Liver (tissue), 9 donors: ENCODE data around the gene CRPPA. TPM values are rescaled to one million over a fixed set of nuclear protein-coding genes. Genes with fewer than 3 reads are reported as not detected.
"Not testable (repeated sequence)": the region's sequence is repeated elsewhere in the genome, so short reads cannot be mapped to it uniquely, and the experiment has no call there.

Source experiments
- DNase-seq: peaks from one replicate; pipeline ENCODE4 v3.0.0-alpha.2; 2017; ENCODE audit warnings: low spot score
- H3K27ac ChIP-seq, 2 donors: one replicate each; pipeline ENCODE4 v1.7.0; 2013; ENCODE audit warnings: inconsistent platforms in 2 of 2, low read length in 2 of 2, control low read depth in 1 of 2, low read depth in 1 of 2, mild to moderate bottlenecking in 1 of 2
- H3K27me3 ChIP-seq, 4 donors: one replicate each; pipeline versions ENCODE4 v1.6.1 to v1.7.0; 2013; ENCODE audit warnings: low read length in 3 of 4, inconsistent platforms in 1 of 4, mild to moderate bottlenecking in 1 of 4, moderate library complexity in 1 of 4; ENCODE audit not compliant: control insufficient read depth in 4 of 4, insufficient read depth in 4 of 4
- H3K36me3 ChIP-seq, 4 donors: one replicate each; pipeline versions ENCODE4 v1.6.1 to v1.7.0; 2013; ENCODE audit warnings: low read length in 3 of 4, mild to moderate bottlenecking in 3 of 4, low read depth in 1 of 4, moderate library complexity in 1 of 4; ENCODE audit not compliant: control insufficient read depth in 4 of 4, insufficient read depth in 3 of 4
- H3K4me1 ChIP-seq, 4 donors: one replicate each; pipeline versions ENCODE4 v1.6.1 to v1.7.0; 2013; ENCODE audit warnings: low read length in 3 of 4, mild to moderate bottlenecking in 3 of 4, moderate library complexity in 1 of 4; ENCODE audit not compliant: control insufficient read depth in 4 of 4, insufficient read depth in 4 of 4
- H3K4me3 ChIP-seq, 3 donors: one replicate each; pipeline versions ENCODE4 v1.6.1 to v1.7.0; 2013; ENCODE audit warnings: low read length in 3 of 3, control low read depth in 1 of 3, low read depth in 1 of 3, mild to moderate bottlenecking in 1 of 3
- H3K9ac ChIP-seq, 2 donors: one replicate each; pipeline ENCODE4 v1.7.0; 2013; ENCODE audit warnings: low read length in 2 of 2, mild to moderate bottlenecking in 2 of 2, moderate library complexity in 2 of 2, control low read depth in 1 of 2, low read depth in 1 of 2
- H3K9me3 ChIP-seq, 4 donors: one replicate each; pipeline versions ENCODE4 v1.6.1 to v1.7.0; 2013; ENCODE audit warnings: low read length in 3 of 4; ENCODE audit not compliant: control insufficient read depth in 4 of 4
- CTCF ChIP-seq: fragments of 150-350 bp; IDR thresholded peaks from 2 replicates; pipeline ENCODE4 v1.5.1; 2017; ENCODE audit warnings: improper control_type of control experiment, low read depth, low read length; ENCODE audit not compliant: missing input control
- EGR1 ChIP-seq, 2 donors: IDR thresholded peaks; 2 replicates each; pipeline ENCODE4 v1.6.1; 2016 to 2018; ENCODE audit warnings: antibody characterized with exemption in 2 of 2, low read depth in 2 of 2
- FOXA1 ChIP-seq: IDR thresholded peaks from 2 replicates; pipeline ENCODE4 v1.6.1; 2016; ENCODE audit warnings: antibody characterized with exemption
- FOXA2 ChIP-seq: IDR thresholded peaks from 2 replicates; pipeline ENCODE4 v1.6.1; 2016; ENCODE audit warnings: antibody characterized with exemption
- GABPA ChIP-seq, 2 donors: IDR thresholded peaks in 1 of 2; conservative IDR thresholded peaks in 1 of 2; 2 replicates each; pipeline ENCODE4 v1.6.1; 2016; ENCODE audit warnings: antibody characterized with exemption in 2 of 2, mild to moderate bottlenecking in 1 of 2, moderate library complexity in 1 of 2
- HNF4A ChIP-seq, 2 donors: conservative IDR thresholded peaks; 2 replicates each; pipeline ENCODE4 v1.6.1; 2016; ENCODE audit warnings: antibody characterized with exemption in 2 of 2, mild to moderate bottlenecking in 2 of 2
- HNF4G ChIP-seq: IDR thresholded peaks from 2 replicates; pipeline ENCODE4 v1.6.1; 2016; ENCODE audit warnings: antibody characterized with exemption
- JUND ChIP-seq, 2 donors: IDR thresholded peaks; 2 replicates each; pipeline ENCODE4 v1.6.1; 2016; ENCODE audit warnings: antibody characterized with exemption in 2 of 2
- NR2F2 ChIP-seq: IDR thresholded peaks from 2 replicates; pipeline ENCODE4 v1.6.1; 2016; ENCODE audit warnings: antibody characterized with exemption
- RAD21 ChIP-seq, 2 donors: IDR thresholded peaks; 2 replicates each; pipeline ENCODE4 v1.6.1; 2016; ENCODE audit warnings: antibody characterized with exemption in 2 of 2, mild to moderate bottlenecking in 2 of 2
- RXRA ChIP-seq, 2 donors: IDR thresholded peaks; 2 replicates each; pipeline ENCODE4 v1.6.1; 2017 to 2018; ENCODE audit warnings: antibody characterized with exemption in 2 of 2, mild to moderate bottlenecking in 1 of 2
- SP1 ChIP-seq: IDR thresholded peaks from 2 replicates; pipeline ENCODE4 v1.6.1; 2018; ENCODE audit warnings: antibody characterized with exemption, mild to moderate bottlenecking
- TAF1 ChIP-seq: conservative IDR thresholded peaks from 2 replicates; pipeline ENCODE4 v1.6.1; 2016; ENCODE audit warnings: antibody characterized with exemption, mild to moderate bottlenecking
- YY1 ChIP-seq: IDR thresholded peaks from 2 replicates; pipeline ENCODE4 v1.6.1; 2016; ENCODE audit warnings: antibody characterized with exemption, mild to moderate bottlenecking
- ZBTB33 ChIP-seq: IDR thresholded peaks from 2 replicates; pipeline ENCODE4 v1.6.1; 2016; ENCODE audit warnings: antibody characterized with exemption
- WGBS: extraction: QIAGEN DNeasy Blood & Tissue Kit; methylation state at CpG from one replicate; pipeline ENCODE4 v1.1.7; 2013; 5-methylcytosine and 5-hydroxymethylcytosine counted together
- polyA plus RNA-seq, 2 donors: library from polyadenylated mRNA; stranded (reverse) in 1 of 2; unstranded in 1 of 2; fragments of 200-250 nt in 1 of 2; fragments of >200 nt in 1 of 2; fragmentation: Nextera tagmentation in 1 of 2; extraction: Ambion mirVana in 1 of 2; gene quantifications; one replicate each; pipeline versions ENCODE4 v1.2.1 to v1.2.3, GENCODE V29; 2013 to 2015
- total RNA-seq, 2 donors: library from RNA; depleted of rRNA; stranded (reverse); fragments of >200 nt; gene quantifications; one replicate each; pipeline ENCODE4 v1.2.3, GENCODE V29; 2014
- TF ChIP-seq, protein P1 (sequence below): IDR thresholded peaks from 2 replicates; pipeline ENCODE4 v1.6.1; 2016; ENCODE audit warnings: antibody characterized with exemption
- TF ChIP-seq, protein P2 (sequence below): IDR thresholded peaks from 2 replicates; pipeline ENCODE4 v1.6.1; 2016; ENCODE audit warnings: antibody characterized with exemption
- TF ChIP-seq, protein P3 (sequence below): IDR thresholded peaks from 2 replicates; pipeline ENCODE4 v1.6.1; 2016; ENCODE audit warnings: antibody characterized with exemption, mild to moderate bottlenecking
- donor health status: healthy.
- donor health status: healthy.
- donor health status: healthy.
- donor health status: healthy.
- donor health status: healthy.

Gene CRPPA
- total and polyA plus RNA-seq, 4 donors, result 0.47 to 3.7 (median 1.8) TPM

GRCh38 chr7:16447876-16448275, 26.5 kb upstream of the CRPPA start:
- Histone ChIP-seq H3K9me3 (no peaks in the 10 kb centered on the region), H3K4me3 (no peak overlapping the region), H3K36me3 (no peaks in the 10 kb centered on the region), H3K4me1 (no peaks in the 10 kb centered on the region), H3K9ac (no peak overlapping the region), H3K27ac (no peak overlapping the region), H3K27me3 (no peaks in the 10 kb centered on the region)
- no peak for DNase-seq
- 71% methylated on average over 1 of the region's 1 CpG for WGBS
- no peak for TF ChIP-seq HNF4A (conservative IDR thresholded peaks at IDR 0.05)
- no peak for TF ChIP-seq FOXA1
- TF ChIP-seq, protein P1, sequence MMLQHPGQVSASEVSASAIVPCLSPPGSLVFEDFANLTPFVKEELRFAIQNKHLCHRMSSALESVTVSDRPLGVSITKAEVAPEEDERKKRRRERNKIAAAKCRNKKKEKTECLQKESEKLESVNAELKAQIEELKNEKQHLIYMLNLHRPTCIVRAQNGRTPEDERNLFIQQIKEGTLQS, result no peak
- no peak for TF ChIP-seq HNF4G
- no peak for TF ChIP-seq GABPA (IDR thresholded peaks at IDR 0.05 in 1 of 2, conservative IDR thresholded peaks at IDR 0.05 in 1 of 2)

- 59% methylated on average over 1 of the region's 1 CpG for WGBS
- H3K27ac ChIP-seq, result no peak overlapping the region
- TF ChIP-seq YY1 (no peak), CTCF (no peak), SP1 (no peak), NR2F2 (no peak), TAF1 (no peak), FOXA1 (no peak), HNF4A (conservative IDR thresholded peaks at IDR 0.05) (no peak), FOXA2 (no peak), RAD21 (IDR thresholded peaks at IDR 0.05) (no peak), RXRA (IDR thresholded peaks at IDR 0.05) (no peak), EGR1 (IDR thresholded peaks at IDR 0.05; ENCODE audit: low read depth in 2 of 2) (no peak), GABPA (IDR thresholded peaks at IDR 0.05 in 1 of 2, conservative IDR thresholded peaks at IDR 0.05 in 1 of 2) (no peak), ZBTB33 (no peak), HNF4G (no peak), JUND (IDR thresholded peaks at IDR 0.05) (no peak)
- TF ChIP-seq, protein P2, sequence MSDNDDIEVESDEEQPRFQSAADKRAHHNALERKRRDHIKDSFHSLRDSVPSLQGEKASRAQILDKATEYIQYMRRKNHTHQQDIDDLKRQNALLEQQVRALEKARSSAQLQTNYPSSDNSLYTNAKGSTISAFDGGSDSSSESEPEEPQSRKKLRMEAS, result no peak
- TF ChIP-seq, protein P3, sequence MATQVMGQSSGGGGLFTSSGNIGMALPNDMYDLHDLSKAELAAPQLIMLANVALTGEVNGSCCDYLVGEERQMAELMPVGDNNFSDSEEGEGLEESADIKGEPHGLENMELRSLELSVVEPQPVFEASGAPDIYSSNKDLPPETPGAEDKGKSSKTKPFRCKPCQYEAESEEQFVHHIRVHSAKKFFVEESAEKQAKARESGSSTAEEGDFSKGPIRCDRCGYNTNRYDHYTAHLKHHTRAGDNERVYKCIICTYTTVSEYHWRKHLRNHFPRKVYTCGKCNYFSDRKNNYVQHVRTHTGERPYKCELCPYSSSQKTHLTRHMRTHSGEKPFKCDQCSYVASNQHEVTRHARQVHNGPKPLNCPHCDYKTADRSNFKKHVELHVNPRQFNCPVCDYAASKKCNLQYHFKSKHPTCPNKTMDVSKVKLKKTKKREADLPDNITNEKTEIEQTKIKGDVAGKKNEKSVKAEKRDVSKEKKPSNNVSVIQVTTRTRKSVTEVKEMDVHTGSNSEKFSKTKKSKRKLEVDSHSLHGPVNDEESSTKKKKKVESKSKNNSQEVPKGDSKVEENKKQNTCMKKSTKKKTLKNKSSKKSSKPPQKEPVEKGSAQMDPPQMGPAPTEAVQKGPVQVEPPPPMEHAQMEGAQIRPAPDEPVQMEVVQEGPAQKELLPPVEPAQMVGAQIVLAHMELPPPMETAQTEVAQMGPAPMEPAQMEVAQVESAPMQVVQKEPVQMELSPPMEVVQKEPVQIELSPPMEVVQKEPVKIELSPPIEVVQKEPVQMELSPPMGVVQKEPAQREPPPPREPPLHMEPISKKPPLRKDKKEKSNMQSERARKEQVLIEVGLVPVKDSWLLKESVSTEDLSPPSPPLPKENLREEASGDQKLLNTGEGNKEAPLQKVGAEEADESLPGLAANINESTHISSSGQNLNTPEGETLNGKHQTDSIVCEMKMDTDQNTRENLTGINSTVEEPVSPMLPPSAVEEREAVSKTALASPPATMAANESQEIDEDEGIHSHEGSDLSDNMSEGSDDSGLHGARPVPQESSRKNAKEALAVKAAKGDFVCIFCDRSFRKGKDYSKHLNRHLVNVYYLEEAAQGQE, result no peak
- TF ChIP-seq, protein P1, result no peak
- H3K4me3 ChIP-seq, result no peak overlapping the region
- no peaks in the 10 kb centered on the region for H3K9me3 ChIP-seq
- no peaks in the 10 kb centered on the region for H3K27me3 ChIP-seq
- no peak overlapping the region for H3K9ac ChIP-seq
- no peak for DNase-seq
- no peaks in the 10 kb centered on the region for H3K4me1 ChIP-seq
- H3K36me3 ChIP-seq, result no peaks in the 10 kb centered on the region
These were observed 25.2 kb upstream of the CRPPA start for GRCh38 chr7:16446508-16446907.

DNA sequence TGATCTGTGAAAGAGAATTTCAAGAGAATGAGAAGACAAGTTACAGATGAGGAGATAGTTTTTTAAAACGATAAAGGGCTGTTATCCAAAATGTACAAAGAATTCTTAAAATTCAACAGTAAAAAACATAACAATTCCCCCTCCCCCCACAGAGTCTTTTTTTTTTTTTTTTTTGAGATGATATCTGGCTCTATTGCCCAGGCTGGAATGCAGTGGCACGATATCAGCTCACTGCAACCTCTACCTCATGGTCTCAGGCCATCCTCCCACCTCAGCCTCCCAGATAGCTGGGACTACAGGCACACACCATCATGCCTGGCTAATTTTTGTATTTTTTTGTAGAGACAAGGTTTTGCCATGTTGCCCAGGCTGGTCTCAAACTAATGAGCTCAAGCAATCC, 22.5 kb upstream of the CRPPA start:
- 97% methylated on average over 2 of the region's 2 CpGs for WGBS
- not testable (repeated sequence) for H3K9ac ChIP-seq, H3K4me1 ChIP-seq, H3K27me3 ChIP-seq, H3K27ac ChIP-seq, DNase-seq, H3K36me3 ChIP-seq, H3K4me3 ChIP-seq, H3K9me3 ChIP-seq
